AG04450 (cell line): Measurements from ENCODE around the gene CCSER2. TPM values are rescaled to one million over a fixed set of nuclear protein-coding genes. Genes with fewer than 3 reads are reported as not detected.
A peak's percentile ranks its signal among the peaks of the same experiment; 100 is the strongest.
"Not testable (repeated sequence)": the region's sequence is repeated elsewhere in the genome, so short reads cannot be mapped to it uniquely, and the experiment has no call there.

Experiments
- CTCF ChIA-PET: fragments of 300-600, 350-600 bp; formaldehyde crosslinking; extraction: SDS; loops from one replicate; lab custom pipeline; 2022; ENCODE audit warnings: antibody characterized with exemption, inconsistent platforms; lab: Charles Lee
- POLR2A ChIA-PET: fragments of 350-600 bp; formaldehyde crosslinking; extraction: SDS; loops from one replicate; lab custom pipeline; 2021; ENCODE audit warnings: antibody characterized with exemption, inconsistent platforms; lab: Yijun Ruan, JAX
- DNase-seq: peaks from one replicate; pipeline ENCODE4 v3.0.0-alpha.2; 2011; ENCODE audit warnings: low read depth, low spot score
- H3K27ac ChIP-seq: one replicate; pipeline ENCODE4 v1.5.1; 2012; ENCODE audit warnings: low read depth, low read length, control low read depth
- H3K27me3 ChIP-seq: one replicate; pipeline ENCODE4 v1.6.0; 2012; ENCODE audit warnings: low read length; ENCODE audit not compliant: control insufficient read depth, insufficient read depth
- H3K4me3 ChIP-seq: 2 replicates; pipeline ENCODE4 v1.5.1; 2011; ENCODE audit warnings: mild to moderate bottlenecking, low read depth, low read length, control low read depth
- H3K9me3 ChIP-seq: 2 replicates; pipeline ENCODE4 v1.5.1; 2012; ENCODE audit warnings: low read length; ENCODE audit not compliant: control insufficient read depth, insufficient read depth
- CTCF ChIP-seq: IDR thresholded peaks from 2 replicates; pipeline ENCODE4 v1.5.1; 2011; ENCODE audit warnings: low read depth, low read length, control low read depth, inconsistent platforms
- polyA plus RNA-seq: library from polyadenylated mRNA; depleted of rRNA; stranded (reverse); fragments of >200 nt; gene quantifications from 2 replicates; pipeline ENCODE4 v1.2.3, GENCODE V29; 2011

Gene CCSER2
- polyA plus RNA-seq, 1 experiment, result 51.0 TPM

GRCh38 chr10:84429926-84430520, 101.6 kb downstream of the CCSER2 start:
- POLR2A ChIA-PET, result no interaction called here

GRCh38 chr10:84432891-84433290, 104.5 kb downstream of the CCSER2 start:
- Histone ChIP-seq H3K9me3 (no peaks in the 10 kb centered on the region), H3K4me3 (no peak overlapping the region), H3K27ac (no peak overlapping the region), H3K27me3 (no peaks in the 10 kb centered on the region)
- no peak for DNase-seq
- POLR2A ChIA-PET, result no interaction called here
- no peak for TF ChIP-seq CTCF
- CTCF ChIA-PET, result no interaction called here

More at GRCh38 chr10:84429926-84430520, 101.6 kb downstream of the CCSER2 start:
- DNase-seq, result no peak
- Histone ChIP-seq H3K4me3 (no peak overlapping the region), H3K9me3 (no peaks in the 10 kb centered on the region), H3K27ac (no peak overlapping the region), H3K27me3 (no peaks in the 10 kb centered on the region)
- TF ChIP-seq CTCF, result peak; percentile 67
- CTCF ChIA-PET, result interaction anchor here (0.6 to 4.5 kb wide), 14 partner anchors 9 to 110 kb away, joined by 3 to 41 read pairs (median 6); no protein-coding TSS in a partner anchor

- DNase-seq, result no peak
- CTCF ChIA-PET, result interaction anchor here (3.6 kb wide), 1 partner anchor 11 kb away, joined by 22 read pairs; no protein-coding TSS in a partner anchor
- Histone ChIP-seq H3K9me3 (no peaks in the 10 kb centered on the region), H3K27ac (no peak overlapping the region), H3K27me3 (no peaks in the 10 kb centered on the region), H3K4me3 (no peak overlapping the region)
- POLR2A ChIA-PET, result no interaction called here
- TF ChIP-seq CTCF, result no peak
Observed at GRCh38 chr10:84440781-84441180, 112.4 kb downstream of the CCSER2 start.

- ChIA-PET POLR2A (no interaction called here), CTCF (no interaction called here)
- Histone ChIP-seq H3K4me3 (no peak overlapping the region), H3K27me3 (no peaks in the 10 kb centered on the region), H3K9me3 (no peaks in the 10 kb centered on the region), H3K27ac (no peak overlapping the region)
- DNase-seq, result no peak
- no peak for TF ChIP-seq CTCF
Observed at GRCh38 chr10:84447701-84448400, 119.5 kb downstream of the CCSER2 start.

GRCh38 chr10:84449351-84449750, 121.0 kb downstream of the CCSER2 start:
- H3K9me3 ChIP-seq, H3K27me3 ChIP-seq, H3K4me3 ChIP-seq, DNase-seq, H3K27ac ChIP-seq, POLR2A ChIA-PET: not testable (repeated sequence)
- CTCF ChIA-PET, result interaction anchor here (2.1 to 2.4 kb wide), 2 partner anchors 19 to 88 kb away, joined by 6 to 7 read pairs; no protein-coding TSS in a partner anchor
